ENCODE results near the gene EXTL2. TPM values are rescaled to one million over a fixed set of nuclear protein-coding genes. Genes with fewer than 3 reads are reported as not detected.

The EXTL2 gene
- total and polyA plus RNA-seq, 9 of the 15 experiments (the other 6 are each of a cell fraction or from before 2014, with no cell fraction given) = 8.5 to 40.7 (median 26.0) TPM

GRCh38 chr1:100941580-100942216 lies 47.1 kb upstream of the EXTL2 start (continued):
- TF ChIP-seq RREB1 (CRISPR knock-in tag; IDR thresholded peaks at IDR 0.05) (no peak), TSHZ1 (CRISPR knock-in tag; IDR thresholded peaks at IDR 0.05) (no peak), CTBP1 (IDR thresholded peaks at IDR 0.05; ENCODE audit: borderline replicate concordance) (no peak)
